C4-2B (cell line): ENCODE measurements around the gene IQGAP3.

Experiments used
- H3K27ac ChIP-seq: fragments of 450-650 bp; 2 replicates; pipeline ENCODE4 v1.5.1; 2017
- CTCF ChIP-seq: fragments of 450-650 bp; conservative IDR thresholded peaks from 2 replicates; pipeline ENCODE4 v1.5.1; 2017; ENCODE audit warnings: mild to moderate bottlenecking
- ZFX ChIP-seq: fragments of 450-650 bp; IDR thresholded peaks from 2 replicates; pipeline ENCODE4 v1.6.1; 2017

IQGAP3 gene

GRCh38 chr1:156546267-156546666 is 26.1 kb downstream of the IQGAP3 start:
- H3K27ac ChIP-seq, result no peak overlapping the region
- no peak for TF ChIP-seq CTCF
- TF ChIP-seq ZFX, result no peak

GRCh38 chr1:156544592-156545102 is 27.7 kb downstream of the IQGAP3 start:
- TF ChIP-seq CTCF (no peak), ZFX (no peak)
- no peak overlapping the region for H3K27ac ChIP-seq

GRCh38 chr1:156543066-156543465 is 29.3 kb downstream of the IQGAP3 start:
- peak overlapping the region; percentile 25 for H3K27ac ChIP-seq
- TF ChIP-seq CTCF (no peak), ZFX (no peak)

GRCh38 chr1:156540955-156541354 is 31.4 kb downstream of the IQGAP3 start:
- TF ChIP-seq ZFX (no peak), CTCF (no peak)
- no peak overlapping the region for H3K27ac ChIP-seq

- no peak overlapping the region for H3K27ac ChIP-seq
- no peak for TF ChIP-seq CTCF
- no peak for TF ChIP-seq ZFX
Measured at GRCh38 chr1:156539818-156540355, 32.5 kb downstream of the IQGAP3 start.

GRCh38 chr1:156538711-156539440 is 33.5 kb downstream of the IQGAP3 start:
- no peak overlapping the region for H3K27ac ChIP-seq
- no peak for TF ChIP-seq CTCF
- no peak for TF ChIP-seq ZFX

- TF ChIP-seq ZFX (no peak), CTCF (no peak)
- no peak overlapping the region for H3K27ac ChIP-seq
Measured at GRCh38 chr1:156537027-156537426, 35.3 kb downstream of the IQGAP3 start.
